Loucy (cell line): Measurements from ENCODE around the gene TAAR2.

ENCODE experiments used
- H2AFZ ChIP-seq: fragments of 200-600 bp; sonication (generic); 2 replicates; pipeline ENCODE4 v1.6.0; 2016; ENCODE audit warnings: antibody characterized with exemption, mild to moderate bottlenecking, low read length, moderate library complexity
- H3F3A ChIP-seq: fragments of 200-600 bp; 2 replicates; pipeline ENCODE4 v1.6.0; 2016; ENCODE audit warnings: antibody characterized with exemption, low read depth, mild to moderate bottlenecking
- H3K27me3 ChIP-seq: fragments of 200-600 bp; sonication (generic); 2 replicates; pipeline ENCODE4 v1.6.1; 2014; ENCODE audit warnings: low read length, mild to moderate bottlenecking; ENCODE audit not compliant: insufficient read depth, poor library complexity, severe bottlenecking
- H3K36me3 ChIP-seq: fragments of 200-600 bp; sonication (generic); 2 replicates; pipeline ENCODE4 v1.6.1; 2016; ENCODE audit warnings: low read length; ENCODE audit not compliant: insufficient read depth
- H3K4me1 ChIP-seq: fragments of 200-600 bp; sonication (generic); 2 replicates; pipeline ENCODE4 v1.5.1; 2014; ENCODE audit warnings: low read length, mild to moderate bottlenecking; ENCODE audit not compliant: insufficient read depth, poor library complexity, severe bottlenecking
- H3K4me2 ChIP-seq: fragments of 200-600 bp; sonication (generic); 2 replicates; pipeline ENCODE4 v1.6.0; 2014; ENCODE audit warnings: antibody characterized with exemption, low read length, low read depth, mild to moderate bottlenecking; ENCODE audit not compliant: poor library complexity, severe bottlenecking
- H3K4me3 ChIP-seq: fragments of 200-600 bp; sonication (generic); 2 replicates; pipeline ENCODE4 v1.5.1; 2014; ENCODE audit warnings: low read length, mild to moderate bottlenecking, mixed read lengths; ENCODE audit not compliant: poor library complexity, severe bottlenecking
- H3K79me2 ChIP-seq: fragments of 200-600 bp; sonication (generic); 2 replicates; pipeline ENCODE4 v1.6.1; 2014; ENCODE audit warnings: low read length; ENCODE audit not compliant: insufficient read depth
- H3K9ac ChIP-seq: fragments of 200-600 bp; sonication (generic); 2 replicates; pipeline ENCODE4 v1.6.0; 2014; ENCODE audit warnings: mild to moderate bottlenecking, low read depth, low read length, moderate library complexity; ENCODE audit not compliant: poor library complexity, severe bottlenecking
- H3K9me2 ChIP-seq: fragments of 200-600 bp; sonication (generic); replicated peaks from 2 replicates; pipeline ENCODE4 v1.6.1; 2016; ENCODE audit warnings: low read depth, low read length, mixed read lengths
- H3K9me3 ChIP-seq: fragments of 200-600 bp; sonication (generic); 2 replicates; pipeline ENCODE4 v1.6.1; 2014; ENCODE audit warnings: mild to moderate bottlenecking, antibody characterized with exemption, low read length, low read depth; ENCODE audit not compliant: insufficient read depth
- H4K20me1 ChIP-seq: fragments of 200-600 bp; sonication (generic); 2 replicates; pipeline ENCODE4 v1.6.0; 2014; ENCODE audit warnings: antibody characterized with exemption, low read length, mild to moderate bottlenecking; ENCODE audit not compliant: insufficient read depth, poor library complexity, severe bottlenecking
- CTCF ChIP-seq: fragments of 200-600 bp; sonication (generic); conservative IDR thresholded peaks from 2 replicates; pipeline ENCODE4 v1.5.1; 2014; ENCODE audit warnings: mild to moderate bottlenecking, antibody characterized with exemption, low read length
- EZH2phosphoT487 ChIP-seq: fragments of 200-600 bp; IDR thresholded peaks from 2 replicates; pipeline ENCODE4 v1.6.1; 2018; ENCODE audit warnings: antibody characterized with exemption, mild to moderate bottlenecking, moderate library complexity, borderline replicate concordance

Gene TAAR2

GRCh38 chr6:132634796-132635195 lies 10.7 kb upstream of the TAAR2 start:
- Histone ChIP-seq H3F3A (no peaks in the 10 kb centered on the region), H3K36me3 (no peaks in the 10 kb centered on the region), H3K79me2 (no peaks in the 10 kb centered on the region), H3K4me3 (no peak overlapping the region), H4K20me1 (no peaks in the 10 kb centered on the region), H3K27me3 (no peaks in the 10 kb centered on the region), H3K4me2 (no peak overlapping the region), H3K9me3 (no peaks in the 10 kb centered on the region), H3K4me1 (no peaks in the 10 kb centered on the region), H3K9me2 (no peaks in the 10 kb centered on the region), H3K9ac (no peak overlapping the region), H2AFZ (no peak overlapping the region)
- TF ChIP-seq EZH2phosphoT487 (no peak), CTCF (no peak)

- no peak overlapping the region for H3K4me2 ChIP-seq
- H3F3A ChIP-seq = no peaks in the 10 kb centered on the region
- no peaks in the 10 kb centered on the region for H4K20me1 ChIP-seq
- no peak overlapping the region for H3K4me3 ChIP-seq
- no peak overlapping the region for H3K9ac ChIP-seq
- H3K4me1 ChIP-seq = no peaks in the 10 kb centered on the region
- no peak overlapping the region for H2AFZ ChIP-seq
- TF ChIP-seq EZH2phosphoT487 = no peak
- no peak for TF ChIP-seq CTCF
- no peaks in the 10 kb centered on the region for H3K79me2 ChIP-seq
- H3K9me3 ChIP-seq = no peaks in the 10 kb centered on the region
- H3K9me2 ChIP-seq = no peaks in the 10 kb centered on the region
- no peaks in the 10 kb centered on the region for H3K36me3 ChIP-seq
- no peaks in the 10 kb centered on the region for H3K27me3 ChIP-seq
These were observed 9.3 kb upstream of the TAAR2 start for GRCh38 chr6:132633362-132633761.

GRCh38 chr6:132623106-132623845 lies 799 bp downstream of the TAAR2 start:
- H3K36me3 ChIP-seq = no peaks in the 10 kb centered on the region
- no peaks in the 10 kb centered on the region for H3K27me3 ChIP-seq
- no peaks in the 10 kb centered on the region for H3F3A ChIP-seq
- no peak overlapping the region for H3K9ac ChIP-seq
- H3K79me2 ChIP-seq = no peaks in the 10 kb centered on the region
- no peak overlapping the region for H3K4me3 ChIP-seq
- no peak overlapping the region for H3K4me2 ChIP-seq
- no peak overlapping the region for H2AFZ ChIP-seq
- no peaks in the 10 kb centered on the region for H3K9me3 ChIP-seq
- H3K4me1 ChIP-seq = no peaks in the 10 kb centered on the region
- TF ChIP-seq EZH2phosphoT487 (no peak), CTCF (no peak)
- no peaks in the 10 kb centered on the region for H3K9me2 ChIP-seq
- H4K20me1 ChIP-seq = no peaks in the 10 kb centered on the region
